Ovary (tissue), 3 donors: Measurements from ENCODE around the gene TRMT44.

Experiments
- CTCF ChIP-seq, 3 donors: fragments of 450-650 bp in 2 of 3; fragments of 200-600 bp in 1 of 3; IDR thresholded peaks; one replicate each; pipeline versions ENCODE4 v1.5.1 to v1.8.0; 2016 to 2022; ENCODE audit warnings: antibody characterized with exemption in 3 of 3, mild to moderate bottlenecking in 1 of 3
- EP300 ChIP-seq: sonication (generic); formaldehyde crosslinking; IDR thresholded peaks from one replicate; pipeline ENCODE4 v1.6.1; 2017; ENCODE audit warnings: antibody characterized with exemption
- POLR2A ChIP-seq: fragments of 450-650 bp; IDR thresholded peaks from one replicate; pipeline ENCODE4 v1.6.1; 2017; ENCODE audit warnings: antibody characterized with exemption, mild to moderate bottlenecking, moderate library complexity
- donor health status: DM: no; HTN: no; CAD: no.

- TF ChIP-seq POLR2A (no peak), CTCF (IDR thresholded peaks at IDR 0.05) (no peak), EP300 (no peak)
Observed at GRCh38 chr4:8417071-8417614, 23.4 kb upstream of the TRMT44 start.
